NCI-H1092 treated with DMSO at 0.1 percent for 48 hours (cell line): ENCODE measurements around the gene TNFRSF1B.

Experiments used
- DNase-seq: peaks from one replicate; lab custom pipeline; 2025; lab: John Stamatoyannopoulos, UW

The TNFRSF1B gene

GRCh38 chr1:12194666-12195216 lies 27.9 kb downstream of the TNFRSF1B start:
- DNase-seq = no peak

GRCh38 chr1:12195416-12195815 lies 28.6 kb downstream of the TNFRSF1B start:
- DNase-seq = no peak

- DNase-seq = peak; percentile 12
These were observed 30.1 kb downstream of the TNFRSF1B start for GRCh38 chr1:12196641-12197482.

- DNase-seq = peak; percentile 51
These were observed 30.7 kb downstream of the TNFRSF1B start for GRCh38 chr1:12197483-12197880.

- DNase-seq = no peak
These were observed 33.4 kb downstream of the TNFRSF1B start for GRCh38 chr1:12200208-12200607.

- no peak for DNase-seq
These were observed 34.8 kb downstream of the TNFRSF1B start for GRCh38 chr1:12201352-12202189.

GRCh38 chr1:12202190-12202497 lies 35.4 kb downstream of the TNFRSF1B start:
- no peak for DNase-seq

- DNase-seq = no peak
These were observed 35.8 kb downstream of the TNFRSF1B start for GRCh38 chr1:12202577-12202976.

GRCh38 chr1:12203216-12204007 lies 36.6 kb downstream of the TNFRSF1B start:
- no peak for DNase-seq

- no peak for DNase-seq
These were observed 37.3 kb downstream of the TNFRSF1B start for GRCh38 chr1:12204140-12204539.

- no peak for DNase-seq
These were observed 38.2 kb downstream of the TNFRSF1B start for GRCh38 chr1:12204754-12205658.

- no peak for DNase-seq
These were observed 39.4 kb downstream of the TNFRSF1B start for GRCh38 chr1:12206238-12206637.

GRCh38 chr1:12206792-12207424 lies 40.1 kb downstream of the TNFRSF1B start:
- DNase-seq = no peak

GRCh38 chr1:12208271-12208670 lies 41.5 kb downstream of the TNFRSF1B start:
- DNase-seq = no peak

GRCh38 chr1:12208764-12209494 lies 42.1 kb downstream of the TNFRSF1B start:
- peak; percentile 76 for DNase-seq

GRCh38 chr1:12209495-12209832 lies 42.7 kb downstream of the TNFRSF1B start:
- no peak for DNase-seq

GRCh38 chr1:12215118-12215961 lies 48.5 kb downstream of the TNFRSF1B start:
- DNase-seq = no peak

- DNase-seq = no peak
These were observed 53.0 kb downstream of the TNFRSF1B start for GRCh38 chr1:12219800-12220199.

- no peak for DNase-seq
These were observed 54.1 kb downstream of the TNFRSF1B start for GRCh38 chr1:12220890-12221289.
